AG04450 (cell line): ENCODE measurements around the gene TUBGCP5. TPM values are rescaled to one million over a fixed set of nuclear protein-coding genes. Genes with fewer than 3 reads are reported as not detected.
"Not testable (repeated sequence)": the region's sequence is repeated elsewhere in the genome, so short reads cannot be mapped to it uniquely, and the experiment has no call there.

ENCODE experiments used
- CTCF ChIA-PET: fragments of 300-600, 350-600 bp; formaldehyde crosslinking; extraction: SDS; loops from one replicate; lab custom pipeline; 2022; ENCODE audit warnings: antibody characterized with exemption, inconsistent platforms; lab: Charles Lee
- POLR2A ChIA-PET: fragments of 350-600 bp; formaldehyde crosslinking; extraction: SDS; loops from one replicate; lab custom pipeline; 2021; ENCODE audit warnings: antibody characterized with exemption, inconsistent platforms; lab: Yijun Ruan, JAX
- DNase-seq: peaks from one replicate; pipeline ENCODE4 v3.0.0-alpha.2; 2011; ENCODE audit warnings: low read depth, low spot score
- H3K27ac ChIP-seq: one replicate; pipeline ENCODE4 v1.5.1; 2012; ENCODE audit warnings: low read depth, low read length, control low read depth
- H3K27me3 ChIP-seq: one replicate; pipeline ENCODE4 v1.6.0; 2012; ENCODE audit warnings: low read length; ENCODE audit not compliant: control insufficient read depth, insufficient read depth
- H3K4me3 ChIP-seq: 2 replicates; pipeline ENCODE4 v1.5.1; 2011; ENCODE audit warnings: mild to moderate bottlenecking, low read depth, low read length, control low read depth
- H3K9me3 ChIP-seq: 2 replicates; pipeline ENCODE4 v1.5.1; 2012; ENCODE audit warnings: low read length; ENCODE audit not compliant: control insufficient read depth, insufficient read depth
- polyA plus RNA-seq: library from polyadenylated mRNA; depleted of rRNA; stranded (reverse); fragments of >200 nt; gene quantifications from 2 replicates; pipeline ENCODE4 v1.2.3, GENCODE V29; 2011
- TF ChIP-seq, protein P1 (sequence below): IDR thresholded peaks from 2 replicates; pipeline ENCODE4 v1.5.1; 2011; ENCODE audit warnings: low read depth, low read length, control low read depth, inconsistent platforms

TUBGCP5 gene
- polyA plus RNA-seq, 1 experiment, result 15.7 TPM

DNA sequence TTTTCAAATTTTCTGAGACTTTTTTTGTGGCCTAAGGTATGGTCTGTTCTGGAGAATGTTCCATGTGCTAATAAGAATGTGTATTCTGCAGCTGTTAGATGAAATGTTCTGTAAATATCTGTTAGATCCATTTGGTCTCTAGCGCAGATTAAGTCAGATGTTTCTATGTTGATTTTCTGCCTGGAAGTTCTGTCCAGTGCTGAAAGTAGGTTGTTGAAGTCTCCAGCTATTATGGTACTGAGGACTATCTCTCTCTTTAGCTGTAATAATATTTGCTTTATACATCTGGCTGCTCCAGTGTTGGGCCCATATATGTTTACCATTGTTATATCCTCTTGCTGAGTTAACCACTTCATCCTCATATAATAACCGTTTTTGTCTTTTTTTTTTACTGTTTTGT is 13.2 kb upstream of the TUBGCP5 start:
- no peak for DNase-seq
- CTCF ChIA-PET, result no interaction called here
- POLR2A ChIA-PET, result interaction anchor here (0.6 kb wide), 1 partner anchor 1034 kb away, joined by 4 read pairs; no protein-coding TSS in a partner anchor
- Histone ChIP-seq H3K9me3 (no peaks in the 10 kb centered on the region; the same call in 1 of the 2 replicates), H3K27ac (no peak overlapping the region), H3K4me3 (no peak overlapping the region), H3K27me3 (no peaks in the 10 kb centered on the region)
- TF ChIP-seq, protein P1, sequence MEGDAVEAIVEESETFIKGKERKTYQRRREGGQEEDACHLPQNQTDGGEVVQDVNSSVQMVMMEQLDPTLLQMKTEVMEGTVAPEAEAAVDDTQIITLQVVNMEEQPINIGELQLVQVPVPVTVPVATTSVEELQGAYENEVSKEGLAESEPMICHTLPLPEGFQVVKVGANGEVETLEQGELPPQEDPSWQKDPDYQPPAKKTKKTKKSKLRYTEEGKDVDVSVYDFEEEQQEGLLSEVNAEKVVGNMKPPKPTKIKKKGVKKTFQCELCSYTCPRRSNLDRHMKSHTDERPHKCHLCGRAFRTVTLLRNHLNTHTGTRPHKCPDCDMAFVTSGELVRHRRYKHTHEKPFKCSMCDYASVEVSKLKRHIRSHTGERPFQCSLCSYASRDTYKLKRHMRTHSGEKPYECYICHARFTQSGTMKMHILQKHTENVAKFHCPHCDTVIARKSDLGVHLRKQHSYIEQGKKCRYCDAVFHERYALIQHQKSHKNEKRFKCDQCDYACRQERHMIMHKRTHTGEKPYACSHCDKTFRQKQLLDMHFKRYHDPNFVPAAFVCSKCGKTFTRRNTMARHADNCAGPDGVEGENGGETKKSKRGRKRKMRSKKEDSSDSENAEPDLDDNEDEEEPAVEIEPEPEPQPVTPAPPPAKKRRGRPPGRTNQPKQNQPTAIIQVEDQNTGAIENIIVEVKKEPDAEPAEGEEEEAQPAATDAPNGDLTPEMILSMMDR, result no peak

DNA sequence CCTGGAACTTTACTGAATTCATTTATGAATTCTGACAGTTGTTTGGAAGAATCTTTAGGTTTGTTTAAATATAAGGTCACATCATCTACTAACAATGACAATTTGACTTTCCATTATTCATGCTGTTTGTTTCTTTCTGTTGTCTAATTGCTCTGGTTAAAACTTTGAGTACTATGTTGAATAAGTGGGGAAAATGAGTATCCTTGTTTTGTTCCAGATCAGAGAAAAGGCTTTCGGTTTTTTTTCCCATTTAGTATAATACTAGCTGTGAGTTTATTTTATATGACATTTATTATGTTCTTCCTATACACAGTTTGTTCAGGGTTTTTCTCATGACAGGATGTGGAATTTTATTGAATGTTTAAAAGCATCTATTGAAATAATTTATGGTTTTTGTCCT is 11.3 kb upstream of the TUBGCP5 start:
- no peak overlapping the region for H3K4me3 ChIP-seq
- POLR2A ChIA-PET, result interaction anchor here (0.6 to 1.0 kb wide), 2 partner anchors 11 to 12 kb away, joined by 3 read pairs; partner anchors contain the start of gene TUBGCP5
- peaks cover 4% of the 10 kb centered on the region; the same call in 1 of the 2 replicates for H3K9me3 ChIP-seq
- TF ChIP-seq, protein P1, result no peak
- H3K27me3 ChIP-seq, result no peaks in the 10 kb centered on the region
- CTCF ChIA-PET, result no interaction called here
- H3K27ac ChIP-seq, result no peak overlapping the region
- no peak for DNase-seq

DNA sequence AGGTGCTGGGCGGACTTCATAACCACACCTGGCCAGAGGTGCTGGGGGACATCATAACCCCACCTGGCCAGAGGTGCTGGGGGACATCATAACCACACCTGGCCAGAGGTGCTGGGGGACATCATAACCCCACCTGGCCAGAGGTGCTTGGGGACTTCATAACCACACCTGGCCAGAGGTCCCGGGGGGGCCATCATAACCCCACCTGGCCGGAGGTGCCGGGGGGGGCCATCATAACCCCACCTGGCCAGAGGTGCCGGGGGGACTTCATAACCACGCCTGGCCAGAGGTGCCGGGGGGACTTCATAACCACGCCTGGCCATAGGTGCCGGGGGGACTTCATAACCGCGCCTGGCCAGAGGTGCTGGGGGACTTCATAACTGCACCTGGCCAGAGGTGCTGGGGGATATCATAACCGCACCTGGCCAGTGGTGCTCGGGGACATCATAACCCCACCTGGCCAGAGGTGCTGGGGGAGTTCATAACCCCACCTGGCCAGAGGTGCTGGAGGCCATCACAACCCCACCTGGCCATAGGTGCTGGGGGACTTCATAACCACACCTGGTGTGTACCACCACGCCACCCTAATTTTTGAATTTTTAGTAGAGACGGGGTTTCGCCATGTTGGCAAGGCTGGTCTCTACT is 10.7 kb upstream of the TUBGCP5 start:
- CTCF ChIA-PET, result no interaction called here
- POLR2A ChIA-PET, result interaction anchor here (1.0 kb wide), 1 partner anchor 11 kb away, joined by 3 read pairs; the partner anchor contains the start of gene TUBGCP5
- peaks cover 4% of the 10 kb centered on the region; the same call in 1 of the 2 replicates for H3K9me3 ChIP-seq
- H3K27me3 ChIP-seq, result no peaks in the 10 kb centered on the region
- H3K27ac ChIP-seq, result no peak overlapping the region
- no peak overlapping the region for H3K4me3 ChIP-seq
- no peak for DNase-seq
- TF ChIP-seq, protein P1, result no peak

DNA sequence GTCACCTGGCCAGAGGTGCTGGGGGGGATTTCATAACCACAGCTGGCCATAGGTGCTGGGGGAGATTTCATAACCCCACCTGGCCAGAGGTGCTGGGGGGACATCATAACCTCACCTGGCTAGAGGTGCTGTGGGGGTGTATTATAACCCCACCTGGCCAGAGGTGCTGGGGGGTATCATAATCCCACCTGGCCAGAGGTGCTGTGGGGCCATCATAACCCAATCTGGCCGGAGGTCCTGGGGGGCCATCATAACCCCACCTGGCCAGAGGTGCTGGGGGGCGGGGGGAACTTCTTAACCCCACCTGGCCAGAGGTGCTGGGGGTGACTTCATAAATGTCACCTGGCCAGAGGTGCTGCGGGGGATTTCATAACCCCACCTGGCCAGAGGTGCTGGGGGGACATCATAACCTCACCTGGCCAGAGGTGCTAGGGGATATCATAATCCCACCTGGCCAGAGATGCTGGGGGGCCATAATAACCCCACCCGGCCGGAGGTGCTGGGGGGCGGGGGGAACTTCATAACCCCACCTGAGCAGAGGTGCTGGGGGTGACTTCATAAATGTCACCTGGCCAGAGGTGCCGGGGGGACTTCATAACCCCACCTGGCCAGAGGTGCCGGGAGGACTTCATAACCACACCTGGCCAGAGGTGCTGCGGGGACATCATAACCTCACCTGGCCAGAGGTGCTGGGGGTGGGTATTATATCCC is 9.4 kb upstream of the TUBGCP5 start:
- H3K4me3 ChIP-seq, CTCF ChIA-PET, H3K27ac ChIP-seq, POLR2A ChIA-PET, DNase-seq, H3K27me3 ChIP-seq, H3K9me3 ChIP-seq: not testable (repeated sequence)

DNA sequence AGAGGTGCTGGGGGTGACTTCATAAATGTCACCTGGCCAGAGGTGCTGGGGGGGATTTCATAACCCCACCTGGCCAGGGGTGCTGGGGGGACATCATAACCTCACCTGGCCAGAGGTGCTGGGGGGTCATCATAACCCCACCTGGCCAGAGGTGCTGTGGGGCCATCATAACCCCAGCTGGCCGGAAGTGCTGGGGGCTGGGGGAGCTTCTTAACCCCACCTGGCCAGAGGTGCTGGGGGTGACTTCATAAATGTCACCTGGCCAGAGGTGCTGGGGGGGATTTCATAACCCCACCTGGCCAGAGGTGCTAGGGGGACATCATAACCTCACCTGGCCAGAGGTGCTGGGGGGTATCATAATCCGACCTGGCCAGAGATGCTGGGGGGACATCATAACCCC is 4.6 kb upstream of the TUBGCP5 start:
- DNase-seq, POLR2A ChIA-PET, H3K4me3 ChIP-seq, H3K27me3 ChIP-seq, H3K27ac ChIP-seq, CTCF ChIA-PET: not testable (repeated sequence)
- H3K9me3 ChIP-seq, result peaks cover 22% of the 10 kb centered on the region

DNA sequence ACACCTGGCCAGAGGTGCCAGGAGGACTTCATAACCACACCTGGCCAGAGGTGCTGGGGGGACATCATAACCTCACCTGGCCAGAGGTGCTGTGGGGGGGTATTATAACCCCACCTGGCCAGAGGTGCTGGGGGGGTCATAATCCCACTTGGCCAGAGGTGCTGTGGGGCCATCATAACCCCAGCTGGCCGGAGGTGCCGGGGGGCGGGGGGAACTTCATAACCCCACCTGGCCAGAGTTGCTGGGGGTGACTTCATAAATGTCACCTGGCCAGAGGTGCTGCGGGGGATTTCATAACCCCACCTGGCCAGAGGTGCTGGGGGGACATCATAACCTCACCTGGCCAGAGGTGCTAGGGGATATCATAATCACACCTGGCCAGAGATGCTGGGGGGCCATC is 4.2 kb upstream of the TUBGCP5 start:
- H3K9me3 ChIP-seq, result peaks cover 22% of the 10 kb centered on the region
- H3K27me3 ChIP-seq, POLR2A ChIA-PET, H3K27ac ChIP-seq, CTCF ChIA-PET, H3K4me3 ChIP-seq, DNase-seq: not testable (repeated sequence)

DNA sequence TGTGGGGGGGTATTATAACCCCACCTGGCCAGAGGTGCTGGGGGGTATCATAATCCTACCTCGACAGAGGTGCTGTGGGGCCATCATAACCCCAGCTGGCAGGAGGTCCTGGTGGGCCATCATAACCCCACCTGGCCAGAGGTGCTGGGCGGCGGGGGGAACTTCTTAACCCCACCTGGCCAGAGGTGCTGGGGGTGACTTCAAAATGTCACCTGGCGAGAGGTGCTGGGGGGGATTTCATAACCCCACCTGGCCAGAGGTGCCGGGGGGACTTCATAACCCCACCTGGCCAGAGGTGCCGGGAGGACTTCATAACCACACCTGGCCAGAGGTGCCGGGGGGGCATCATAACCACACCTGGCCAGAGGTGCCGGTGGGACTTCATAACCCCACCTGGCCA is 2.4 kb upstream of the TUBGCP5 start:
- H3K27me3 ChIP-seq, POLR2A ChIA-PET, DNase-seq, CTCF ChIA-PET, H3K27ac ChIP-seq, H3K4me3 ChIP-seq: not testable (repeated sequence)
- peaks cover 22% of the 10 kb centered on the region for H3K9me3 ChIP-seq
